Measurements from ENCODE around the gene MANSC4.

GRCh38 chr12:27790179-27790578, 10.1 kb upstream of the MANSC4 start:
- TF ChIP-seq CTCF (conservative IDR thresholded peaks at IDR 0.05 in 1 of 2, IDR thresholded peaks at IDR 0.05 in 1 of 2; ENCODE audit: extremely low read depth in 1 of 2, insufficient read depth in 1 of 2, low read depth in 1 of 2, low read length in 2 of 2) (no peak), EZH2 (IDR thresholded peaks at IDR 0.05; ENCODE audit: borderline replicate concordance, low read length) (no peak)
